Measurements from ENCODE around the gene CDYL. TPM values are rescaled to one million over a fixed set of nuclear protein-coding genes. Genes with fewer than 3 reads are reported as not detected.

The CDYL gene
- total and polyA plus RNA-seq, 7 donors: 14.2 to 82.8 (median 37.9) TPM

DNA sequence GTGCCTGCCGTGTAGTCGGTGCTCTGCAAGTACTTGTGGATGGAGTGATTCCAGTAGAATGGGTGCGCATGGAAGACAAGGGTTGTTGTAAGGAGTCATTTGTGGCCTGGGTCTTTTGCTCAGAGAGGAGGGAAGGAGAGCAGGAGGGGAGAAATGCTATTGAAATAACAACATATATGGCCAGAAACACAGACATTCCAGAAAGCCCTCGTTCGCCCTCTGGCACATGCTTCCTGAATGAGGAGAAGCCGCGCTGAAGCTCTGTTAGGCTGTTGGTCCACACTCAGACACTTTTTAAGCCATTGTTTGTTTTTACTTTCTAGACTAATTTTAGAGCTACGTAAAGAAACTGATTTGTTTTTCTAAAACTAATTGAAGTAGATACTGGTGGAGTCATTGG lies 120.2 kb downstream of the CDYL start:
- Histone ChIP-seq H3K36me3 (peaks cover 0 to 52% (median 11%) of the 10 kb centered on the region in 4 donors), H3K4me1 (no peaks in the 10 kb centered on the region), H3K27me3 (no peaks in the 10 kb centered on the region), H3K4me3 (no peak overlapping the region), H3K9me3 (peaks cover 0 to 3% (median 1%) of the 10 kb centered on the region in 4 donors), H3K27ac (no peak overlapping the region)
- TF ChIP-seq POLR2A (IDR thresholded peaks at IDR 0.05): no peak
- TF ChIP-seq POLR2AphosphoS5 (IDR thresholded peaks at IDR 0.05): no peak
- no peak for TF ChIP-seq EP300 (IDR thresholded peaks at IDR 0.05)
- TF ChIP-seq, protein P1, sequence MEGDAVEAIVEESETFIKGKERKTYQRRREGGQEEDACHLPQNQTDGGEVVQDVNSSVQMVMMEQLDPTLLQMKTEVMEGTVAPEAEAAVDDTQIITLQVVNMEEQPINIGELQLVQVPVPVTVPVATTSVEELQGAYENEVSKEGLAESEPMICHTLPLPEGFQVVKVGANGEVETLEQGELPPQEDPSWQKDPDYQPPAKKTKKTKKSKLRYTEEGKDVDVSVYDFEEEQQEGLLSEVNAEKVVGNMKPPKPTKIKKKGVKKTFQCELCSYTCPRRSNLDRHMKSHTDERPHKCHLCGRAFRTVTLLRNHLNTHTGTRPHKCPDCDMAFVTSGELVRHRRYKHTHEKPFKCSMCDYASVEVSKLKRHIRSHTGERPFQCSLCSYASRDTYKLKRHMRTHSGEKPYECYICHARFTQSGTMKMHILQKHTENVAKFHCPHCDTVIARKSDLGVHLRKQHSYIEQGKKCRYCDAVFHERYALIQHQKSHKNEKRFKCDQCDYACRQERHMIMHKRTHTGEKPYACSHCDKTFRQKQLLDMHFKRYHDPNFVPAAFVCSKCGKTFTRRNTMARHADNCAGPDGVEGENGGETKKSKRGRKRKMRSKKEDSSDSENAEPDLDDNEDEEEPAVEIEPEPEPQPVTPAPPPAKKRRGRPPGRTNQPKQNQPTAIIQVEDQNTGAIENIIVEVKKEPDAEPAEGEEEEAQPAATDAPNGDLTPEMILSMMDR (IDR thresholded peaks at IDR 0.05): no peak
- DNase-seq: no peak
- intact Hi-C loops (cut with DNase I): no loop called here
- WGBS, 2 donors: 96 to 97% methylated on average over 8 of the region's 8 CpGs

DNA sequence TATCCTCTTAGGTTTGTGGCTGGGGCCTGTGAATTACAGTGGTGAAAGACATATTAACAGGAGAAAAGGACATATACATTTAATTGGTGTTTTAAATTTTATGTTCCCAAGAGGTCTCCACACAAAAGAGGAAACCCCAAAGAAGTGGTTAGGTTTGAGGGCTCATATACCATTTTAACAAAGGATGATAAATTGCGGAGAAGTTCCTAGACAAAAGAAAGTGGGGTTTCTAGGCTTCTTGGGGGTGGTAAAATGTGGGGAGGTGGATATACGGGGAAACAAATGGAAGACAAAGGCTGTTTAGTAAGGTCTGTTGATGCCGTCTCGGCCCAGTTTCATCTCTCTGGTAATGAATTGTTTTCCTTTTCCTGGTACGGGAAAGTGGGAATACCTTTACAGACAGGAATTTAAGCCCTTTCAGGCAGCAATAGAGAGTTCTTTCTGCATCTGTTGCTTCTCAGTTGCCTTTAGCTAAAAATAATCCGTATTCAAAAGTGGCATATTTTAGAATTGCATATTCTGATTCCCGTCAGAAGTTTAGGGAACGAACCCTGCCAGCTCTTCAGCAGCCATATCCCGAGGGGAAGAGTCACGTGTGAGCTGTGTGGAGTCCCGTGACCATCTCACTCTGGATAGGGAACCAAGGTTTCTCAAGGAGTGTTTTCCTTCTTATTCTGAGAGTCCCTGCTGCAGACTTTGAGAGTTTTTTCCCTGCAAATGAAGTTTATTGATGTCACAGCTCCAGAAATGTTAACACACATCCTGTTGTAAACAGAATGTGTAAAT lies 123.2 kb downstream of the CDYL start:
- no peak overlapping the region for H3K4me3 ChIP-seq
- TF ChIP-seq EP300 (IDR thresholded peaks at IDR 0.05): no peak
- no peak for TF ChIP-seq POLR2AphosphoS5 (IDR thresholded peaks at IDR 0.05)
- TF ChIP-seq, protein P1 (IDR thresholded peaks at IDR 0.05): no peak
- no peak for TF ChIP-seq POLR2A (IDR thresholded peaks at IDR 0.05)
- intact Hi-C loops (cut with DNase I): no loop called here
- H3K27ac ChIP-seq: no peak overlapping the region
- 95 to 96% methylated on average over 11 of the region's 11 CpGs for WGBS, 2 donors
- peaks cover 0 to 3% (median 1%) of the 10 kb centered on the region in 4 donors for H3K9me3 ChIP-seq
- no peak for DNase-seq
- no peaks in the 10 kb centered on the region for H3K27me3 ChIP-seq
- H3K36me3 ChIP-seq: peaks cover 0 to 24% (median 2%) of the 10 kb centered on the region in 4 donors
- no peaks in the 10 kb centered on the region for H3K4me1 ChIP-seq

DNA sequence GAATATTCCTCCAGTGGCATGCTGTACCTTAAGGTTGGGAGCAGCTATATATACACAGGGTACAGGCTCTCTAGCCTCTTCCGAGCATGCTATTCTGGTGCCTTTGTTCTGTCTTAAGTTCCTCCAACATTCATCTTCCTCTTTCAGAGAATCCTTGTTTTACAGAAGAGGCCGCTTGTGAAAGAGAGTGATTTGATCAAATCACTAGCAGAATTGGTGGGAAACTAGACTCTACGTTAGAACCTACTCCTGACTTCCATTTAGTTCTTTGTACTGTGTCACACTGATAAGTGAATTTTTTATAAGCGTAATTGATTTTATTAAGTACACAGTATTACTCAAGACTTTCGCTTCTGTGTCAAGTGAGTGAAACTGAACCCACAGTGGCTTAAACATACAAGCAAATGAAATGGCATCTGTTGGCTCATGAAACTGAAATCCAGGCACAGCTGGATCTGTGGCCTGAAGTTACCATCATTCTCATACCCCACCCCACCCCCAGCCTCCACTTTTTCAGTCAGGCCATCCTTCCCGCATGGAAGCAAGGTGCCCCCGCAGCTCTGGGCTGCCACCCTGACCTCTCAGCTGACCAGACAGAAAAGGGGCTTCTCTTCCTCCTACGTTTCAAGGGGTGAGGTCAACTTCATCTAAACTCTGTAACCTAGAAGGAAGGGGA lies 125.3 kb downstream of the CDYL start:
- no peak for DNase-seq
- H3K4me1 ChIP-seq: peaks cover 0 to 4% (median 2%) of the 10 kb centered on the region in 4 donors
- H3K4me3 ChIP-seq: no peak overlapping the region
- no peak overlapping the region for H3K27ac ChIP-seq
- H3K9me3 ChIP-seq: peaks cover 0 to 3% (median 1%) of the 10 kb centered on the region in 4 donors
- intact Hi-C loops (cut with DNase I): no loop called here
- 84 to 93% methylated on average over 8 of the region's 8 CpGs for WGBS, 2 donors
- H3K27me3 ChIP-seq: no peaks in the 10 kb centered on the region
- H3K36me3 ChIP-seq: peaks cover 0 to 17% (median 2%) of the 10 kb centered on the region in 4 donors
- TF ChIP-seq EP300 (IDR thresholded peaks at IDR 0.05) (no peak), POLR2A (IDR thresholded peaks at IDR 0.05) (no peak), POLR2AphosphoS5 (IDR thresholded peaks at IDR 0.05) (no peak)
- TF ChIP-seq, protein P1 (IDR thresholded peaks at IDR 0.05): no peak

DNA sequence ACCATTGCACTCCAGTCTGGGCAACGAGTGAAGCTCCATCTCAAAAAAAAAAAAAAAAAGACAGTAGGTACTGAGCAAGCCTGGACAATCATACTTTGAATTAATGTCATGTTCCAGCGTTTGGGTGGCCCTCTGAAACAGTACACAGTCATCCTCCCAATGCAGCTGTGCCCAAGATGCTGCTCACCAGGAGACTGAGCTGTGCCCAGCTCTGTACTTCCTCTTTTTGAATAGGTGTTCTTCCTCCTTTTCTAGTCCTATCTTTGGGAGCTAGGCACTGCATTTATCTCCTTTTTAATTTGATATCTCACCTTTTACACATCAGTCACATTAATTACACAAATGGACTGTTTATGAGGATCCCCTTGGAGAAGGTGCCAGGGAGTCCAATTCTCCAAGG lies 126.2 kb downstream of the CDYL start:
- intact Hi-C loops (cut with DNase I): no loop called here
- Histone ChIP-seq H3K27ac (no peak overlapping the region), H3K4me1 (peaks cover 0 to 10% (median 2%) of the 10 kb centered on the region in 4 donors), H3K36me3 (peaks cover 0 to 14% (median 2%) of the 10 kb centered on the region in 4 donors), H3K27me3 (no peaks in the 10 kb centered on the region), H3K9me3 (peaks cover 0 to 3% (median 1%) of the 10 kb centered on the region in 4 donors), H3K4me3 (no peak overlapping the region)
- 65 to 75% methylated on average over 2 of the region's 2 CpGs for WGBS, 2 donors
- TF ChIP-seq, protein P1 (IDR thresholded peaks at IDR 0.05): no peak
- no peak for DNase-seq
